Transverse colon (tissue), 4 donors: Measurements from ENCODE around the gene MBD3L3.

Experiments used
- CTCF ChIP-seq, 5 experiments: fragments of 200-600 bp in 3 of 5; fragments of 450-650 bp in 2 of 5; sonication (generic) in 3 of 5; IDR thresholded peaks; 1 replicate in 2 of 5; 2 replicates in 3 of 5; pipeline ENCODE4 v1.5.1; 2016 to 2017; ENCODE audit warnings: antibody characterized with exemption in 5 of 5, inconsistent platforms in 3 of 5, mild to moderate bottlenecking in 2 of 5, moderate library complexity in 1 of 5
- POLR2AphosphoS5 ChIP-seq, 3 donors: sonication (generic); formaldehyde crosslinking; IDR thresholded peaks; one replicate each; pipeline ENCODE4 v1.6.1; 2016; ENCODE audit warnings: antibody characterized with exemption in 3 of 3

GRCh38 chr19:7018828-7019227 lies 39.6 kb downstream of the MBD3L3 start:
- TF ChIP-seq CTCF (IDR thresholded peaks at IDR 0.05), result no peak
- no peak for TF ChIP-seq POLR2AphosphoS5 (IDR thresholded peaks at IDR 0.05)
